GM13977 (cell line): ENCODE measurements around the gene S1PR1.

ENCODE experiments used
- DNase-seq: peaks from one replicate; pipeline ENCODE4 v3.0.0; 2012; ENCODE audit warnings: low spot score
- in situ Hi-C: fragments of 300-500 bp; cut with MboI; formaldehyde crosslinking; loops from one replicate; pipeline ENCODE4 v1.12.0; 2022; ENCODE audit warnings: low sequenced_read_pairs, low pct_unique_long_range_greater_than_20kb, mixed read lengths, inconsistent platforms; ENCODE audit not compliant: unreplicated experiment
- TF ChIP-seq, protein P1 (sequence below): IDR thresholded peaks from 2 replicates; pipeline ENCODE4 v1.5.1; 2012; ENCODE audit warnings: mild to moderate bottlenecking, control low read depth; ENCODE audit not compliant: insufficient read depth; ENCODE audit errors: extremely low read depth, missing control alignments

Gene S1PR1

DNA sequence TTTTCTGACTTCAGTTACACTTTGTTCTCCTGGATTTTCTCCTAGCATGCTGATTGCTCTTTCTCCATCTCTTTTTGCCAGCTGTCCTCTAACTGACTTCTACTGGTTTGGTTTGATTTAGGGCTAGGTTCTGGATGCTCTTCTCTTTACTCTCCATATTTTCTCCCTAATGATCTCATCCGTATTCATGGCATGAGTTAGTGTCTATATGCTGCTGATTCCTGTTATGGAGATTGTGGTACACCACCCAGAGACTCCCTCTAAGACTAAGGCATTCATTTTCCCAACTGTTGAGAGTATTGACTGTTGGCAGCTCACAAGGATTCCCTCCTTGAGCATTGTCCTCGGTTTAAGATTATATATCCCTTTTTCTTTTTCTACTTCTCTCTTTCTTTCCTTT, 28.9 kb downstream of the S1PR1 start:
- TF ChIP-seq, protein P1, sequence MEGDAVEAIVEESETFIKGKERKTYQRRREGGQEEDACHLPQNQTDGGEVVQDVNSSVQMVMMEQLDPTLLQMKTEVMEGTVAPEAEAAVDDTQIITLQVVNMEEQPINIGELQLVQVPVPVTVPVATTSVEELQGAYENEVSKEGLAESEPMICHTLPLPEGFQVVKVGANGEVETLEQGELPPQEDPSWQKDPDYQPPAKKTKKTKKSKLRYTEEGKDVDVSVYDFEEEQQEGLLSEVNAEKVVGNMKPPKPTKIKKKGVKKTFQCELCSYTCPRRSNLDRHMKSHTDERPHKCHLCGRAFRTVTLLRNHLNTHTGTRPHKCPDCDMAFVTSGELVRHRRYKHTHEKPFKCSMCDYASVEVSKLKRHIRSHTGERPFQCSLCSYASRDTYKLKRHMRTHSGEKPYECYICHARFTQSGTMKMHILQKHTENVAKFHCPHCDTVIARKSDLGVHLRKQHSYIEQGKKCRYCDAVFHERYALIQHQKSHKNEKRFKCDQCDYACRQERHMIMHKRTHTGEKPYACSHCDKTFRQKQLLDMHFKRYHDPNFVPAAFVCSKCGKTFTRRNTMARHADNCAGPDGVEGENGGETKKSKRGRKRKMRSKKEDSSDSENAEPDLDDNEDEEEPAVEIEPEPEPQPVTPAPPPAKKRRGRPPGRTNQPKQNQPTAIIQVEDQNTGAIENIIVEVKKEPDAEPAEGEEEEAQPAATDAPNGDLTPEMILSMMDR = no peak
- no peak for DNase-seq
- in situ Hi-C loops = no loop called here

DNA sequence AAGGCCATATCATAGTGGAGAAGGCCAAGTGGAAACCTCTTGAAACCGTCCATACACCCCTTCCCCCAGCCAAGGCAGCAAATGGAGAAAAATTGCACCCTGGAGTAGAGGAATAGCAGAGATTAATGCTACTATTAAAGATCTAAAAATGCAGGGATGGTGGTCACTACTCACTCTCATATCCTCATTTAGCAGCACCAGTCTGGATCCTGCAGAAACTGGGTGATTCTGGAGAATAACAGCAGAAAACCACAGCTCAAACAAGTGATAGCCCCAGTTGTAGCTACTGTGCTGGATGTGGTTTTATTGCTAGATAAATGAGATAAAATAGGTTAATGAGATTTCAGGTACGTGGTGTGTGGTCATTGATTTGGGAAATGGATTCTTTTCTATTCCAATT, 30.3 kb downstream of the S1PR1 start:
- in situ Hi-C loops = no loop called here
- TF ChIP-seq, protein P1 = no peak
- DNase-seq = no peak

DNA sequence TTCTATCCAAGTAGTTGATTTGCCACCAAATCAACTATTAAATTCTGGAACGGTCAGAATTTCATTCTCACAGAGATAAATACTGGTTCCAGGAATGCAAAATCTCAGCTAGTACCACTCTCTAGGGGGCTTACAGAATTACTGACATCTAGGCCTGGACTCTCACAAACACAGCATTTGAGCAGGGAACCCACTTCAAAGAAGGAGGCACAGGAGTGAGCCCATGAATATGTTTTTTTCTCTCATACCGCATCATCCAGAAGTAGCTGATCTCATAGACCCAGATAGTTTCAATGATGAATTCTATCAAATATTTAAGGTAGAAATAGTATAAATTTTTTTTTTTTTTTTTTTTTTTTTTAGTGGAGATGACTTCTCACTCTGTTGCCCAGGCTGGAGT, 32.1 kb downstream of the S1PR1 start:
- in situ Hi-C loops = no loop called here
- DNase-seq = no peak
- TF ChIP-seq, protein P1 = no peak

DNA sequence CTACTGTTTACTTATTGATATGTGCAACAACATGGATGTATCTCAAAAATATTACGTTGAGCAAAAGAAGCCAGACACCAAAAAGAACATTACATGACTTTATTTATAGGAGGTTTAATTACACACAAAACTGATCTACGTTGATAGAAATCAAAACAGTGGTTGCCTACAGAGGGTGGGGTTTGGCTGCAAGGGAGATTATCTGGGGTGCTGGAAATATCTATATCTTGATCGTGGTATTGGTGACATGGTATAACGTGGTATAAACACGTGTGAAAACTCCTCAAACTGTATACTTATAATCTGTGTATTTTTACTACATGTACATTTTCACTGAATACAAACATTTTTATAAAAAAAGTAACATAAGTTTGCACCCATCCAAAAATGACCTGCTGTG, 38.9 kb downstream of the S1PR1 start:
- in situ Hi-C loops = no loop called here
- no peak for DNase-seq
- TF ChIP-seq, protein P1 = no peak

DNA sequence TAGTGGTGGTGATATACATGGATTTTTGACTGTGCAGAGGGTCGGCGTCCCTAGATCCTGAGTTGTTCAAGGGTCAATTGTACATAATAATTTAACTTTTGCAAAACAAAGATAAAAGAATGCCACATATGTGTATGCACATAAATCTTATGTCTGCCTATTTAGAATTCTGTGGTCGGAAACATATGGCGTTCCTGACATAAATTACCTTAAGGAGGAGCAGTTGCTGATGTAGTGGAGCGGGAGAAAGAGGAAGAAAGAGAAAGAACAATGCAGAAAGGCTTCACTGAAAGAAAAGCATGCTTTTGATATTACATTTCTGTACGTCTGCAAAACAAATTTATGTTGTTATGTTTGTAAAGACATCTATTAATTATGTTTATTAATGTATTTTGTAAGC, 40.0 kb downstream of the S1PR1 start:
- in situ Hi-C loops = no loop called here
- TF ChIP-seq, protein P1 = no peak
- DNase-seq = no peak

DNA sequence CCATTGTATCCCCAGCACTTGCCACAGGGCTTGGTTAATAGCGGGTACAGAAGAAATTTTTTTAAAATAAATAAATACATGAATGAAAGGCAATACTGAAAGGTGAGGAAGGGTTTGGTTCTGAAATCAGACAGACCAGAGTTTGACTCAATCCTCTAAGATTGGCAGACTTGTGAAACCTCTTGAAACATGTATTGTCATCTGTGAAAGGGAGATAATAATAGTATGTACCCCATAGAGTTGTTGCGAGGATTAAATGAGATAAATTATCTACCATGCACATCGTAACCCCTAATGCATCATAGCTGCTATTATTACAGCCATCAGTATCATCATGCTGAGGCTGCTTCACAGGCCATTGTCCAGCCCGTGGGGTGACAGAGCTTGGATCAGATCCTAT, 41.4 kb downstream of the S1PR1 start:
- in situ Hi-C loops = no loop called here
- TF ChIP-seq, protein P1 = no peak
- no peak for DNase-seq

DNA sequence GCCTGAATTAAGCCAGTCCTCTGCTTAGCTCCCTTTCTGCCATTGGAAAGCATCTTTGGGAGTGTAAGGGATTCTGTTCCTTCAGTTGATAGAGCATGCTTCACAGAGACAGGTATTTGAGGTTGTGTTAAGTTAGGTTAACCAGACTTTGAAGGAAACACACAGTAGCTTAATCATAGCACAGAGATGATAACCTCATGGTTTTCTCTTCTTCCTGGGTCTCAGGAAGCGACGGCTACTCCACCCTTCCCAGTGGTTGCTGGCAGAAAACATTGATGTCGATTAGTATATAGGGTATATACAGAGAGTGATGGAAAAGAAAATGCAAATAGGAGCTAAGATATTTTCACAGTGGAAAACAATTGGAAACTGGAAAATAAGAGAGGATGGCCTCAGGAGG, 42.0 kb downstream of the S1PR1 start:
- in situ Hi-C loops = no loop called here
- no peak for DNase-seq
- TF ChIP-seq, protein P1 = no peak
